ACC112 (cell line): ENCODE data around the gene TRAPPC3.

ENCODE experiments used
- H2AFZ ChIP-seq: fragments of 200-600 bp; sonication (generic); one replicate; pipeline ENCODE4 v1.6.0; 2017; ENCODE audit warnings: antibody characterized with exemption, low read length; ENCODE audit not compliant: unreplicated experiment
- H3K27ac ChIP-seq: fragments of 200-600 bp; sonication (generic); 2 replicates; pipeline ENCODE4 v1.5.1; 2014; ENCODE audit warnings: low read depth, mild to moderate bottlenecking, antibody characterized with exemption, low read length, moderate library complexity
- H3K27me3 ChIP-seq: fragments of 200-600 bp; sonication (generic); 2 replicates; pipeline ENCODE4 v1.6.1; 2014; ENCODE audit warnings: mild to moderate bottlenecking, antibody characterized with exemption, low read length, moderate library complexity, mixed read lengths; ENCODE audit not compliant: insufficient read depth
- H3K36me3 ChIP-seq: fragments of 200-600 bp; sonication (generic); 2 replicates; pipeline ENCODE4 v1.6.1; 2016; ENCODE audit warnings: mild to moderate bottlenecking, antibody characterized with exemption, low read length, moderate library complexity, mixed read lengths; ENCODE audit not compliant: insufficient read depth
- H3K4me1 ChIP-seq: fragments of 200-600 bp; sonication (generic); one replicate; pipeline ENCODE4 v1.6.1; 2016; ENCODE audit warnings: low read length, mixed read lengths; ENCODE audit not compliant: insufficient read depth, unreplicated experiment, control insufficient read depth
- H3K4me3 ChIP-seq: fragments of 200-600 bp; sonication (generic); 2 replicates; pipeline ENCODE4 v1.5.1; 2014; ENCODE audit warnings: mild to moderate bottlenecking, low read depth, low read length
- H3K79me2 ChIP-seq: fragments of 200-600 bp; sonication (generic); one replicate; pipeline ENCODE4 v1.6.0; 2016; ENCODE audit warnings: low read length; ENCODE audit not compliant: control insufficient read depth, unreplicated experiment, insufficient read depth

The TRAPPC3 gene

GRCh38 chr1:36157973-36158826 lies 8.9 kb upstream of the TRAPPC3 start:
- peaks cover 60% of the 10 kb centered on the region for H3K4me1 ChIP-seq
- peak overlapping the region; percentile 79; the same call in 1 of the 2 replicates for H3K27ac ChIP-seq
- H3K36me3 ChIP-seq = no peaks in the 10 kb centered on the region
- no peaks in the 10 kb centered on the region for H3K27me3 ChIP-seq
- peak overlapping the region; percentile 99 for H3K4me3 ChIP-seq
- peaks cover 78% of the 10 kb centered on the region for H3K79me2 ChIP-seq
- H2AFZ ChIP-seq = no peak overlapping the region

DNA sequence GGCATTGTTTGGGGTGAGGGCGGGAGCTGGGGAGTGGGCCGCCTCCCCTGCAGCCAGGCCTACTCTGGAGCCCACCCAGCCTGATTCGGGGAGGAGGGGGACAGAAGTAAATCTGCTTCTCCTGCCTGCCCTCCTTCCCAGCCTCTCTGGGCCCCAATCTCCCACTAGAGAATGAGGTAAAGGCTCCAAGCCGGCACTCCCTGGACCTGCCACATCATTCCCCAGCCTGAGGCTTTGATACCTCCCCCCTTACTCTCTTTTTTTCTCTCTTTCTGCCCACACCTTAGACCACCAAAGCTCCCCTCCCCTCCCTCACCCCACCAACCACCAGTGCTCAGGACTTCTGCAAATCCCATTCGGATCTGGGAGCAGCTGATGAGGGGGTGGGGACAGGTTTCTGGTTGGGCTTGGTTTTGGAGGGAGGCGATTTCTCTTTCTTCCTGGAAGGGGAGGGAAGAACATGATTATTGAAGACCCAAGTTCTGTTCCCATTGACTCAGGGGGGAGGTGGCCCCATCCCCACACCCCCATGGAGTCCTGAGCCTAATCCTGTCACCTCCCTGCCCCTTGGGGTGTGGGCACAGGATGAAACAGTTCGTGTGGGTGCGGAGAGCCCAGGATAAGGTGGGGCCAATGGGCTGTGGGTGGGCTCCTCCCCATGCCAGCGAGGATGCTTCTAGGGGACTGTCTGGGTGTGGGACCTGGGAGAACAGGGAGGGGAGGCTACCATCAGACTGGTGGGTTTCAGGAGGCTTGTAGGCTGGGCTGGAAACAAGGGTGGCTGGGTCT lies 8.0 kb upstream of the TRAPPC3 start:
- H3K79me2 ChIP-seq = peaks cover 69% of the 10 kb centered on the region
- peak overlapping the region; percentile 99 for H3K4me3 ChIP-seq
- H3K27me3 ChIP-seq = no peaks in the 10 kb centered on the region
- no peaks in the 10 kb centered on the region for H3K36me3 ChIP-seq
- peak overlapping the region; percentile 79 for H3K27ac ChIP-seq
- peaks cover 52% of the 10 kb centered on the region for H3K4me1 ChIP-seq
- no peak overlapping the region for H2AFZ ChIP-seq

DNA sequence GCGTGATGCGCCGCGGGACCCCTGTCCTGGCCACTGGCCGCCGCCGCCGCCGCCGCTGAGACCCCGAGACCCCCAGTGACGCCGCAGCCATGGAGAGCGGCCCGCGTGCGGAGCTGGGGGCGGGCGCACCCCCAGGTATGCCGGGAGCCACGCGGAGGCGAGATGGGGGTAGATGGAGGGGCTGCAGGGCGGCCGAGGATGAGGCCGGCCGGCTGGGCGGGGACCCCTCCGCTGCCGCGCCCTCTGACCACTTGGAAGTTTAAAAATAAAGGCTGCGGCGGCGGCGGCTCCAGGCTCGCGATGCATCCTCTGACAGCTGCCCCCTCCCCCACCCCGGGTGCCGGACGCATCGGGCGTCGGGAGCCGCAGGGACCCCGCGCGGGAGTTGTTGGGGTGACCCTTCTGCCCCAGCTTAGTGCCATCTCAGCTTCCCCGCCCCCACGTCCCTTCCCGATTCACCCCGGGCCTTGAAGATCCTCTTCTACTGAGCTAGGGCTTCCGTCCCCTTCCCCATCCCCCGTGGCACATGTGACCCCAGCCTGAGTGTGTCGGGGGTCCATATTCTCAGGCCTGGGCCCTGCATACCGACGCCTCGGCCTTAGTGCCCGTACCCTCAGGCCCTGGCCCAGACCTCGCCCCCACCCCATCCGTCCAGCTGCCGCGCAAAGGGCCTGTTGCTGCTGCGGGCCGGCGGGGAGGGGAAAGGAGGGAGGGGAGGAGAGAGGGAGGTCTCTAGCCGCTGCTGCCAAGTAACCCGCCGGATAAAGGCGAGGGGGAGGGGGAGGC lies 7.2 kb upstream of the TRAPPC3 start:
- H3K27me3 ChIP-seq = no peaks in the 10 kb centered on the region
- peak overlapping the region; percentile 79 for H3K27ac ChIP-seq
- peaks cover 61% of the 10 kb centered on the region for H3K79me2 ChIP-seq
- H2AFZ ChIP-seq = peak overlapping the region; percentile 12
- H3K36me3 ChIP-seq = no peaks in the 10 kb centered on the region
- H3K4me3 ChIP-seq = peak overlapping the region; percentile 99
- H3K4me1 ChIP-seq = peaks cover 51% of the 10 kb centered on the region

DNA sequence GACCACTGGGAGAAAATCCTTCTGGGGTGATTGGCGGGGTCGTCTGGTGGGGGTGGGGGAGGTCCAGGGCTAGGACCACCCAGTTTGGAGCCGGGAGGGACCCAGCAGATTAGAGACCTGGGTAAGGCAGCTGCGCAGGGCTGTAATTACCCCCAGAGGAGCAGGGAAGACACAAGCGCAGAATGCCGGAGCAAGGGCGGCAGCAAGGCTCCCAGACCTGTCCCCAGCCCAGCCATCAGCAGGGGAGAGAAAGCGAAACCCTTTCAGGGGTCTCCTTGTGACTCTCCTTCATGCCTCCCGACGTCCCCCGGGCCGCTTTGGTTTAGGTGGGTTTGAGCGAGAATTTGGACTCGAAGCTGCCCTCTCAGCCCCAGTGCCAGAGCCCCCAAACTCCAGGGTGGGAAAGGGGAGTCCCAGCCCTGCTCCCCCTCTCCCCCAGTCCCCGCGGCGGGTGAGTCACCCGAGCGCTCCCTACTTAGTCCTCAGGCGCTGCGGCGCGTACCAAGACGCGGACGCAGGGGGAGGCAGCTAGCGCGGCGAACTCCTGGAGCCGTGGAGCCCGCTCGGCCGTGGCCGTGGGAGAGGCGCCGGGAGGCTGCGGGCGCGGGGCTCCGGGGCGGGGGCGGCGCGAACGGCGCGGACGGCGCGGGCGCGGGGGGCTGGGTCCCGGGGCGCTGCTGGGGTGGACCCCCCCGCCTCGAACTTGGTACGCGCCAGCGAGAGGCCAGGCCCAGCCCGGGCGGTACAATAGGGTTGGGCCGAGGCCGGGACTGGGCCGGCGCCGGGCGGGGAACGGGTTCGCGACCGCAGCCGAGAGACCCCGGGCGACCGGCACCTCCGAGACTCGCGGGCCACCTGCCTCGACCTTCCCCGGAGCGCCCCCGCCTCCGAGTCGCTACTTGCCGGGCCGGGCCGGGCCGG lies 6.4 kb upstream of the TRAPPC3 start, which contains the start of gene MAP7D1:
Gene MAP7D1 (plus strand): TSS at position 753 of the 921 bp plus-strand sequence. CDS start 258 bp downstream, outside the sequence.
- Histone ChIP-seq H2AFZ (peak within 1 kb of the TSS; percentile 66), H3K79me2 (peaks cover 52% of the 10 kb centered on the region), H3K4me1 (peaks cover 50% of the 10 kb centered on the region), H3K4me3 (peak within 1 kb of the TSS; percentile 99), H3K27me3 (no peaks in the 10 kb centered on the region), H3K27ac (peak within 1 kb of the TSS; percentile 79), H3K36me3 (no peaks in the 10 kb centered on the region)

GRCh38 chr1:36154765-36155407 lies 5.6 kb upstream of the TRAPPC3 start:
- Histone ChIP-seq H3K4me3 (peak overlapping the region; percentile 99), H3K4me1 (peaks cover 50% of the 10 kb centered on the region), H3K79me2 (peaks cover 44% of the 10 kb centered on the region), H3K27ac (peak overlapping the region; percentile 79), H2AFZ (peak overlapping the region; percentile 66), H3K27me3 (no peaks in the 10 kb centered on the region), H3K36me3 (no peaks in the 10 kb centered on the region)

GRCh38 chr1:36154335-36154734 lies 5.0 kb upstream of the TRAPPC3 start:
- H3K27ac ChIP-seq = no peak overlapping the region

GRCh38 chr1:36153476-36153875 lies 4.2 kb upstream of the TRAPPC3 start:
- Histone ChIP-seq H3K27me3 (no peaks in the 10 kb centered on the region), H3K27ac (no peak overlapping the region), H2AFZ (no peak overlapping the region), H3K79me2 (peaks cover 38% of the 10 kb centered on the region), H3K4me3 (no peak overlapping the region), H3K36me3 (no peaks in the 10 kb centered on the region), H3K4me1 (peaks cover 40% of the 10 kb centered on the region)

More at GRCh38 chr1:36154335-36154734, 5.0 kb upstream of the TRAPPC3 start:
- Histone ChIP-seq H3K4me1 (peaks cover 46% of the 10 kb centered on the region), H3K79me2 (peaks cover 39% of the 10 kb centered on the region), H3K4me3 (no peak overlapping the region), H2AFZ (no peak overlapping the region), H3K27me3 (no peaks in the 10 kb centered on the region), H3K36me3 (no peaks in the 10 kb centered on the region)

GRCh38 chr1:36151845-36152203 lies 2.5 kb upstream of the TRAPPC3 start:
- Histone ChIP-seq H3K4me1 (peaks cover 40% of the 10 kb centered on the region), H3K79me2 (peaks cover 38% of the 10 kb centered on the region), H3K36me3 (no peaks in the 10 kb centered on the region), H3K4me3 (peak overlapping the region; percentile 9; the same call in 1 of the 2 replicates), H2AFZ (peak overlapping the region; percentile 53), H3K27ac (peak overlapping the region; percentile 97), H3K27me3 (no peaks in the 10 kb centered on the region)

DNA sequence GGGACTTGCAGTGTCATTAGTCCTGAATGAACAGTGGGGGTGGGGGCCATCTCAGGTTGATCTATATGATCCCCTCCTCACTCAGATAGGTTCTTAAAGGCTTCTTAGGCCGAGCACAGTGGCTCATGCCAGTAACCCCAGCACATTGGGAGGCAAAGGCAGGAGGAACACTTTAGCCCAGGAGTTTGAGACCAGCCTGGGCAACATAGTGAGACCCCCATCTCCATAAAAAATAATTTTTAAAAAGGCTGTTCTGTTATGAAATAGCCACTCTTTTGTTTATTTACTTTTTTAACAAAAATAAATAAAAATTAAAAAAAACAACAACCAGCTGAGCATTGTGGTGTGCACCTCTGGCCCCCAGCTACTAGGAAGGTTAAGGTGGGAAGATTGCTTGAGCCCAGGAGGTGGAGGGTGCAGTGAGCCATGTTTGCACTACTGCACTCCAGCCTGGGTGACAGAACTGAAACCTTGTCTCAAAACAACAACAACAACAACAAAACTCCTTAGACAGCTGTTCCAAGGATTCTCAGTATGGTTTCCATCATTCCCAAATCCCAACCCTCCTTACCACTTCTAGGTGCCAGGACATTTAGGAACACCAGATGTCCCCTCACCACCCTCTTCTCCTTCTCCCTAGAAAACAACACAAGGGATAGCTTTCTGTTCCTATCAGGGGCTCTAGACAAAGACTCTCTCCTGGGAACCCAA lies 2.0 kb upstream of the TRAPPC3 start:
- Histone ChIP-seq H3K4me3 (peak overlapping the region; percentile 9; the same call in 1 of the 2 replicates), H3K27me3 (no peaks in the 10 kb centered on the region), H3K4me1 (peaks cover 40% of the 10 kb centered on the region), H2AFZ (peak overlapping the region; percentile 53), H3K79me2 (peaks cover 37% of the 10 kb centered on the region), H3K36me3 (no peaks in the 10 kb centered on the region), H3K27ac (peak overlapping the region; percentile 97)
